Measurements from ENCODE around the gene NUP214. TPM values are rescaled to one million over a fixed set of nuclear protein-coding genes. Genes with fewer than 3 reads are reported as not detected.

NUP214 gene
- total RNA-seq, 1 experiment from 2014 or later = 25.6 TPM

- ATAC-seq (no peak), DNase-seq (no peak)
- CTCF ChIA-PET = no interaction called here
- Histone ChIP-seq H3K4me3 (ENCODE audit: low read length) (no peak overlapping the region), H2AFZ (ENCODE audit: low read length) (no peak overlapping the region), H3K27ac (ENCODE audit: low read length) (no peak overlapping the region), H4K20me1 (ENCODE audit: low read length) (no peaks in the 10 kb centered on the region), H3K4me1 (ENCODE audit: insufficient read depth, low read length) (no peaks in the 10 kb centered on the region), H3K9ac (ENCODE audit: low read length) (no peak overlapping the region), H3K36me3 (ENCODE audit: low read depth, low read length) (no peaks in the 10 kb centered on the region), H3K4me2 (ENCODE audit: low read length) (no peak overlapping the region), H3K79me2 (ENCODE audit: low read length) (no peaks in the 10 kb centered on the region), H3F3A (ENCODE audit: low read length, unreplicated experiment) (no peaks in the 10 kb centered on the region), H3K9me3 (ENCODE audit: low read length) (no peaks in the 10 kb centered on the region), H3K9me2 (replicated peaks; ENCODE audit: low read length) (no peaks in the 10 kb centered on the region), H3K27me3 (ENCODE audit: low read length) (no peaks in the 10 kb centered on the region)
- intact Hi-C loops (cut with micrococcal nuclease) = no loop called here
- no TSS peak for BruUV-seq (replicated peaks)
- POLR2A ChIA-PET (ENCODE audit: unreplicated experiment) = no interaction called here
- TF ChIP-seq EZH2phosphoT487 (IDR thresholded peaks at IDR 0.05; ENCODE audit: borderline replicate concordance, low read length) = no peak
- TF ChIP-seq, protein P1, sequence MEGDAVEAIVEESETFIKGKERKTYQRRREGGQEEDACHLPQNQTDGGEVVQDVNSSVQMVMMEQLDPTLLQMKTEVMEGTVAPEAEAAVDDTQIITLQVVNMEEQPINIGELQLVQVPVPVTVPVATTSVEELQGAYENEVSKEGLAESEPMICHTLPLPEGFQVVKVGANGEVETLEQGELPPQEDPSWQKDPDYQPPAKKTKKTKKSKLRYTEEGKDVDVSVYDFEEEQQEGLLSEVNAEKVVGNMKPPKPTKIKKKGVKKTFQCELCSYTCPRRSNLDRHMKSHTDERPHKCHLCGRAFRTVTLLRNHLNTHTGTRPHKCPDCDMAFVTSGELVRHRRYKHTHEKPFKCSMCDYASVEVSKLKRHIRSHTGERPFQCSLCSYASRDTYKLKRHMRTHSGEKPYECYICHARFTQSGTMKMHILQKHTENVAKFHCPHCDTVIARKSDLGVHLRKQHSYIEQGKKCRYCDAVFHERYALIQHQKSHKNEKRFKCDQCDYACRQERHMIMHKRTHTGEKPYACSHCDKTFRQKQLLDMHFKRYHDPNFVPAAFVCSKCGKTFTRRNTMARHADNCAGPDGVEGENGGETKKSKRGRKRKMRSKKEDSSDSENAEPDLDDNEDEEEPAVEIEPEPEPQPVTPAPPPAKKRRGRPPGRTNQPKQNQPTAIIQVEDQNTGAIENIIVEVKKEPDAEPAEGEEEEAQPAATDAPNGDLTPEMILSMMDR (conservative IDR thresholded peaks at IDR 0.05; ENCODE audit: low read depth, low read length) = no peak
- no peak for TF ChIP-seq EZH2 (IDR thresholded peaks at IDR 0.05; ENCODE audit: low read length, unreplicated experiment)
Observed at GRCh38 chr9:131090025-131090787, 35.2 kb upstream of the NUP214 start.

- H3K27me3 ChIP-seq (ENCODE audit: low read length) = no peaks in the 10 kb centered on the region
- no peak for TF ChIP-seq EZH2 (IDR thresholded peaks at IDR 0.05; ENCODE audit: low read length, unreplicated experiment)
- TF ChIP-seq, protein P1 (conservative IDR thresholded peaks at IDR 0.05; ENCODE audit: low read depth, low read length) = no peak
- no peak for TF ChIP-seq EZH2phosphoT487 (IDR thresholded peaks at IDR 0.05; ENCODE audit: borderline replicate concordance, low read length)
- H3K36me3 ChIP-seq (ENCODE audit: low read depth, low read length) = no peaks in the 10 kb centered on the region
- no peaks in the 10 kb centered on the region for H3K4me1 ChIP-seq (ENCODE audit: insufficient read depth, low read length)
- no peaks in the 10 kb centered on the region for H3F3A ChIP-seq (ENCODE audit: low read length, unreplicated experiment)
- no peaks in the 10 kb centered on the region for H3K9me3 ChIP-seq (ENCODE audit: low read length)
- ChIA-PET POLR2A (ENCODE audit: unreplicated experiment) (no interaction called here), CTCF (no interaction called here)
- no peak overlapping the region for H3K4me2 ChIP-seq (ENCODE audit: low read length)
- DNase-seq (no peak), ATAC-seq (no peak)
- H2AFZ ChIP-seq (ENCODE audit: low read length) = no peak overlapping the region
- intact Hi-C loops (cut with micrococcal nuclease) = no loop called here
- H3K27ac ChIP-seq (ENCODE audit: low read length) = no peak overlapping the region
- H3K79me2 ChIP-seq (ENCODE audit: low read length) = no peaks in the 10 kb centered on the region
- no TSS peak for BruUV-seq (replicated peaks)
- H3K4me3 ChIP-seq (ENCODE audit: low read length) = no peak overlapping the region
- H3K9me2 ChIP-seq (replicated peaks; ENCODE audit: low read length) = no peaks in the 10 kb centered on the region
- no peaks in the 10 kb centered on the region for H4K20me1 ChIP-seq (ENCODE audit: low read length)
- H3K9ac ChIP-seq (ENCODE audit: low read length) = no peak overlapping the region
Observed at GRCh38 chr9:131091352-131091992, 33.9 kb upstream of the NUP214 start.

DNA sequence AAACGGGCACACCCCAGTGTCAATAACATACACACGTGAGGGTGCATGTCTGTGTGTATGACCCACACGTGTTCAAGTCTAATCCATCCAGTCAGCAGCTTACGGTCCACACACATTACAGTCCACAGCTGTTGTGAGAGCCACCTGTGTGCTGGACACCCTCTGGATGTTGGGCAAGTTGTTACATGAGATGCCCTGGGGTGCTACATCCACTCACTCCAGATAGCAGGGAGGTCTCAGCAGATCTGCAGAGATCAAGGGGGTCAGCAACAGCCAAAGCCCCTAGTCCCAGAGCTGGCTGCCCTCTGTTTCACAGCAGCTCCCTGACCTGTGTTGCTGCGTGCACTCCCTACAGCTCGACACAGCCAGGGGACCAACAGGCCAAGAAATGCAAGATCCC is 33.4 kb upstream of the NUP214 start:
- BruUV-seq (replicated peaks) = no TSS peak
- no peak overlapping the region for H3K4me3 ChIP-seq (ENCODE audit: low read length)
- intact Hi-C loops (cut with micrococcal nuclease) = no loop called here
- H3K4me2 ChIP-seq (ENCODE audit: low read length) = no peak overlapping the region
- no peak for DNase-seq
- no peak overlapping the region for H3K9ac ChIP-seq (ENCODE audit: low read length)
- POLR2A ChIA-PET (ENCODE audit: unreplicated experiment) = no interaction called here
- TF ChIP-seq EZH2phosphoT487 (IDR thresholded peaks at IDR 0.05; ENCODE audit: borderline replicate concordance, low read length) (no peak), EZH2 (IDR thresholded peaks at IDR 0.05; ENCODE audit: low read length, unreplicated experiment) (no peak)
- TF ChIP-seq, protein P1 (conservative IDR thresholded peaks at IDR 0.05; ENCODE audit: low read depth, low read length) = no peak
- CTCF ChIA-PET = no interaction called here
- H3K79me2 ChIP-seq (ENCODE audit: low read length) = no peaks in the 10 kb centered on the region
- H3K36me3 ChIP-seq (ENCODE audit: low read depth, low read length) = no peaks in the 10 kb centered on the region
- no peak for ATAC-seq
- no peak overlapping the region for H3K27ac ChIP-seq (ENCODE audit: low read length)
- H2AFZ ChIP-seq (ENCODE audit: low read length) = no peak overlapping the region
- no peaks in the 10 kb centered on the region for H3K9me2 ChIP-seq (replicated peaks; ENCODE audit: low read length)
- H3K9me3 ChIP-seq (ENCODE audit: low read length) = no peaks in the 10 kb centered on the region
- H3F3A ChIP-seq (ENCODE audit: low read length, unreplicated experiment) = no peaks in the 10 kb centered on the region
- H3K27me3 ChIP-seq (ENCODE audit: low read length) = no peaks in the 10 kb centered on the region
- no peaks in the 10 kb centered on the region for H3K4me1 ChIP-seq (ENCODE audit: insufficient read depth, low read length)
- no peaks in the 10 kb centered on the region for H4K20me1 ChIP-seq (ENCODE audit: low read length)
